IMR-90 (cell line): ENCODE results near the gene TTC28.

Experiments
- BHLHE40 ChIP-seq: fragments of 150-350 bp; IDR thresholded peaks from 2 replicates; pipeline ENCODE4 v1.6.1; 2016; ENCODE audit warnings: mild to moderate bottlenecking, low read depth, low read length
- CEBPB ChIP-seq: IDR thresholded peaks from 2 replicates; pipeline ENCODE4 v1.6.1; 2012; ENCODE audit warnings: low read depth, low read length, improper control_type of control experiment
- CTCF ChIP-seq: conservative IDR thresholded peaks from 2 replicates; pipeline ENCODE4 v1.5.1; 2012; ENCODE audit warnings: mild to moderate bottlenecking, low read depth, low read length, improper control_type of control experiment
- ELK1 ChIP-seq: fragments of 150-350 bp; IDR thresholded peaks from 2 replicates; pipeline ENCODE4 v1.6.1; 2016; ENCODE audit warnings: low read depth, mild to moderate bottlenecking, low read length, moderate library complexity, borderline replicate concordance
- FOS ChIP-seq: fragments of 150-350 bp; IDR thresholded peaks from 2 replicates; pipeline ENCODE4 v1.6.1; 2016; ENCODE audit warnings: low read depth, low read length
- MAFK ChIP-seq: IDR thresholded peaks from 2 replicates; pipeline ENCODE4 v1.6.1; 2012; ENCODE audit warnings: low read depth, low read length, improper control_type of control experiment
- MAZ ChIP-seq: IDR thresholded peaks from 2 replicates; pipeline ENCODE4 v1.6.1; 2012; ENCODE audit warnings: low read depth, mild to moderate bottlenecking, low read length, improper control_type of control experiment, moderate library complexity, borderline replicate concordance
- MXI1 ChIP-seq: IDR thresholded peaks from 2 replicates; pipeline ENCODE4 v1.6.1; 2012; ENCODE audit warnings: low read depth, mild to moderate bottlenecking, low read length, moderate library complexity, borderline replicate concordance
- POLR2A ChIP-seq: IDR thresholded peaks from 2 replicates; pipeline ENCODE4 v1.6.1; 2012; ENCODE audit warnings: mild to moderate bottlenecking, low read depth, low read length
- RAD21 ChIP-seq: IDR thresholded peaks from 2 replicates; pipeline ENCODE4 v1.6.1; 2012; ENCODE audit warnings: low read length, improper control_type of control experiment
- RCOR1 ChIP-seq: IDR thresholded peaks from 2 replicates; pipeline ENCODE4 v1.6.1; 2012; ENCODE audit warnings: mild to moderate bottlenecking, low read length, improper control_type of control experiment; ENCODE audit not compliant: insufficient replicate concordance
- RFX5 ChIP-seq: IDR thresholded peaks from 2 replicates; pipeline ENCODE4 v1.8.0; 2012; ENCODE audit warnings: low read depth, mild to moderate bottlenecking, low read length, moderate library complexity
- USF2 ChIP-seq: fragments of 150-350 bp; IDR thresholded peaks from 2 replicates; pipeline ENCODE4 v1.6.1; 2017; ENCODE audit warnings: mild to moderate bottlenecking, antibody characterized with exemption, low read length, low read depth

GRCh38 chr22:28245579-28246224, 433.9 kb downstream of the TTC28 start:
- TF ChIP-seq MAZ (no peak), POLR2A (no peak), ELK1 (no peak), CTCF (no peak), BHLHE40 (no peak), MXI1 (no peak), MAFK (no peak), CEBPB (no peak), USF2 (no peak), RFX5 (no peak), FOS (no peak), RAD21 (no peak), RCOR1 (no peak)
